Mesenchymal stem cell (in vitro differentiated cells and primary cell): ENCODE results near the gene FAM200B.

Source experiments
- DNase-seq: peaks from one replicate; pipeline ENCODE4 v3.0.0-alpha.2; 2013
- H2AFZ ChIP-seq: one replicate; pipeline ENCODE4 v1.6.1; 2013; ENCODE audit warnings: low read depth, mild to moderate bottlenecking, control low read depth, inconsistent platforms, low read length, moderate library complexity
- H2AK5ac ChIP-seq: 2 replicates; pipeline ENCODE4 v1.6.1; 2013; ENCODE audit warnings: low read length, moderate library complexity, mild to moderate bottlenecking, inconsistent platforms; ENCODE audit not compliant: severe bottlenecking
- H2BK120ac ChIP-seq: one replicate; pipeline ENCODE4 v1.6.1; 2013; ENCODE audit warnings: low read depth, mild to moderate bottlenecking, inconsistent platforms, low read length, moderate library complexity
- H2BK12ac ChIP-seq, 2 experiments: one replicate each; pipeline ENCODE4 v1.6.1; 2013; ENCODE audit warnings: inconsistent platforms in 2 of 2, low read length in 2 of 2, mild to moderate bottlenecking in 2 of 2, moderate library complexity in 2 of 2, control low read depth in 1 of 2
- H2BK15ac ChIP-seq: one replicate; pipeline ENCODE4 v1.6.1; 2013; ENCODE audit warnings: mild to moderate bottlenecking, low read depth, inconsistent platforms; ENCODE audit not compliant: poor library complexity, severe bottlenecking
- H2BK5ac ChIP-seq: 2 replicates; pipeline ENCODE4 v1.6.1; 2013; ENCODE audit warnings: low read depth, mild to moderate bottlenecking, low read length, control low read depth, inconsistent platforms; ENCODE audit not compliant: poor library complexity, severe bottlenecking
- H3K14ac ChIP-seq, 2 experiments: one replicate each; pipeline ENCODE4 v1.6.1; 2013; ENCODE audit warnings: inconsistent platforms in 2 of 2, low read length in 2 of 2, control low read depth in 1 of 2, mild to moderate bottlenecking in 1 of 2, moderate library complexity in 1 of 2
- H3K18ac ChIP-seq, 2 experiments: one replicate each; pipeline ENCODE4 v1.6.1; 2013; ENCODE audit warnings: inconsistent platforms in 2 of 2, low read length in 2 of 2, control low read depth in 1 of 2, low read depth in 1 of 2, mild to moderate bottlenecking in 1 of 2
- H3K23ac ChIP-seq, 2 experiments: one replicate each; pipeline ENCODE4 v1.6.1; 2013; ENCODE audit warnings: inconsistent platforms in 2 of 2, low read length in 2 of 2, mild to moderate bottlenecking in 2 of 2, moderate library complexity in 2 of 2, control low read depth in 1 of 2
- H3K27ac ChIP-seq: 2 replicates; pipeline ENCODE4 v1.5.1; 2013; ENCODE audit warnings: mild to moderate bottlenecking, moderate library complexity, low read length, control low read depth, inconsistent platforms; ENCODE audit not compliant: poor library complexity, severe bottlenecking
- H3K27me3 ChIP-seq, 2 experiments: 2 replicates each; pipeline versions ENCODE4 v1.6.1 to v1.7.0; 2013; ENCODE audit warnings: low read length in 2 of 2, mild to moderate bottlenecking in 2 of 2, moderate library complexity in 2 of 2, control low read depth in 1 of 2, inconsistent platforms in 1 of 2; ENCODE audit not compliant: control insufficient read depth in 1 of 2, insufficient read depth in 1 of 2
- H3K36me3 ChIP-seq, 2 experiments: 2 replicates each; pipeline versions ENCODE4 v1.6.1 to v1.7.0; 2013; ENCODE audit warnings: low read length in 2 of 2, control low read depth in 1 of 2, inconsistent platforms in 1 of 2, low read depth in 1 of 2, mild to moderate bottlenecking in 1 of 2; ENCODE audit not compliant: insufficient read depth in 2 of 2, control insufficient read depth in 1 of 2
- H3K4ac ChIP-seq, 2 experiments: one replicate each; pipeline ENCODE4 v1.6.1; 2013; ENCODE audit warnings: inconsistent platforms in 2 of 2, low read length in 2 of 2, mild to moderate bottlenecking in 2 of 2, moderate library complexity in 2 of 2, control low read depth in 1 of 2, low read depth in 1 of 2
- H3K4me1 ChIP-seq: 2 replicates; pipeline ENCODE4 v1.6.1; 2013; ENCODE audit warnings: low read depth, low read length, control low read depth; ENCODE audit not compliant: control insufficient read depth, insufficient read depth
- H3K4me2 ChIP-seq: 2 replicates; pipeline ENCODE4 v1.6.1; 2013; ENCODE audit warnings: low read length, mild to moderate bottlenecking, inconsistent platforms; ENCODE audit not compliant: poor library complexity, severe bottlenecking
- H3K4me3 ChIP-seq, 2 experiments: 2 replicates each; pipeline versions ENCODE4 v1.5.1 to v1.7.0; 2013; ENCODE audit warnings: low read length in 2 of 2, mild to moderate bottlenecking in 2 of 2, control low read depth in 1 of 2, low read depth in 1 of 2; ENCODE audit not compliant: insufficient read depth in 1 of 2
- H3K79me1 ChIP-seq: replicated peaks from 2 replicates; pipeline ENCODE4 v1.6.1; 2013; ENCODE audit warnings: mild to moderate bottlenecking, control low read depth, low read length, inconsistent platforms; ENCODE audit not compliant: poor library complexity, severe bottlenecking
- H3K9ac ChIP-seq: 2 replicates; pipeline ENCODE4 v1.7.0; 2013; ENCODE audit warnings: mild to moderate bottlenecking, low read length, moderate library complexity
- H3K9me3 ChIP-seq: 2 replicates; pipeline ENCODE4 v1.7.0; 2013; ENCODE audit warnings: mild to moderate bottlenecking, low read length; ENCODE audit not compliant: control insufficient read depth
- H4K8ac ChIP-seq: one replicate; pipeline ENCODE4 v1.6.1; 2013; ENCODE audit warnings: inconsistent platforms, mild to moderate bottlenecking, low read length, moderate library complexity
- H4K91ac ChIP-seq: one replicate; pipeline ENCODE4 v1.6.1; 2013; ENCODE audit warnings: mild to moderate bottlenecking, low read length, inconsistent platforms
- WGBS: methylation state at CpG from one replicate; pipeline ENCODE4 v1.1.7; 2013; ENCODE audit warnings: mixed read lengths; 5-methylcytosine and 5-hydroxymethylcytosine counted together

Gene FAM200B

GRCh38 chr4:15655223-15656037, 26.2 kb upstream of the FAM200B start, which contains the start of gene FBXL5:
FBXL5 (minus strand) TSS chr4:15655357; CDS start chr4:15655287, 70 bp downstream.
- peaks cover 5% of the 10 kb centered on the region for H3K4me1 ChIP-seq
- WGBS: 6% methylated on average over 76 of the region's 85 CpGs
- H2AK5ac ChIP-seq: peak within 1 kb of the TSS; percentile 65

GRCh38 chr4:15656038-15656470, 25.6 kb upstream of the FAM200B start:
- H2BK120ac ChIP-seq: peak overlapping the region; percentile 22
- H3K4me1 ChIP-seq: peaks cover 5% of the 10 kb centered on the region
- peak overlapping the region; percentile 98 for H3K9ac ChIP-seq
- DNase-seq: no peak
- peaks cover 6% of the 10 kb centered on the region for H3K79me1 ChIP-seq
- H2AK5ac ChIP-seq: peak overlapping the region; percentile 65
- no peaks in the 10 kb centered on the region for H3K36me3 ChIP-seq
- H3K4ac ChIP-seq: peak overlapping the region; percentile 45 to 92
- H3K27me3 ChIP-seq: no peaks in the 10 kb centered on the region
- H2AFZ ChIP-seq: no peak overlapping the region
- peak overlapping the region; percentile 8 for H3K27ac ChIP-seq
- no peaks in the 10 kb centered on the region for H3K9me3 ChIP-seq
- peak overlapping the region; percentile 99 for H2BK15ac ChIP-seq
- H4K91ac ChIP-seq: peak overlapping the region; percentile 77
- H3K23ac ChIP-seq: peak overlapping the region in 1 of 2 experiments; percentile 21
- H3K4me2 ChIP-seq: peak overlapping the region; percentile 72
- peak overlapping the region; percentile 96 for H4K8ac ChIP-seq
- peak overlapping the region; percentile 49 to 86 for H3K4me3 ChIP-seq
- H3K18ac ChIP-seq: peak overlapping the region; percentile 86 to 93
- H3K14ac ChIP-seq: no peak overlapping the region
- H2BK12ac ChIP-seq: peak overlapping the region; percentile 1 to 35
- WGBS: 67% methylated on average over 12 of the region's 12 CpGs
- H2BK5ac ChIP-seq: no peak overlapping the region

More at GRCh38 chr4:15655223-15656037, 26.2 kb upstream of the FAM200B start, which contains the start of gene FBXL5:
- Histone ChIP-seq H3K4me2 (peak within 1 kb of the TSS; percentile 72), H2BK5ac (peak within 1 kb of the TSS; percentile 24), H3K18ac (peak within 1 kb of the TSS; percentile 99), H3K36me3 (no peaks in the 10 kb centered on the region), H3K4me3 (peak within 1 kb of the TSS; percentile 86 to 97), H4K91ac (peak within 1 kb of the TSS; percentile 98), H3K27ac (peak within 1 kb of the TSS; percentile 92), H2AFZ (peak within 1 kb of the TSS; percentile 97), H3K9me3 (no peaks in the 10 kb centered on the region), H2BK120ac (peak within 1 kb of the TSS; percentile 29), H3K79me1 (peaks cover 5% of the 10 kb centered on the region), H3K4ac (peak within 1 kb of the TSS; percentile 97 to 99), H3K9ac (peak within 1 kb of the TSS; percentile 98), H4K8ac (peak within 1 kb of the TSS; percentile 96), H2BK12ac (peak within 1 kb of the TSS; percentile 1 to 35), H3K23ac (peak within 1 kb of the TSS; percentile 83 to 92), H2BK15ac (peak within 1 kb of the TSS; percentile 99), H3K27me3 (no peaks in the 10 kb centered on the region), H3K14ac (peak within 1 kb of the TSS in 1 of 2 experiments; percentile 98)
- peak; percentile 87 for DNase-seq

GRCh38 chr4:15657366-15657765, 24.3 kb upstream of the FAM200B start:
- Histone ChIP-seq H4K8ac (no peak overlapping the region), H3K23ac (no peak overlapping the region), H2AFZ (no peak overlapping the region), H3K4me2 (no peak overlapping the region), H2BK12ac (no peak overlapping the region), H3K18ac (no peak overlapping the region), H2BK5ac (no peak overlapping the region), H3K79me1 (peaks cover 10% of the 10 kb centered on the region), H3K9me3 (no peaks in the 10 kb centered on the region), H3K4me3 (no peak overlapping the region), H4K91ac (no peak overlapping the region), H3K4ac (no peak overlapping the region), H2AK5ac (no peak overlapping the region), H2BK120ac (no peak overlapping the region), H3K36me3 (no peaks in the 10 kb centered on the region), H3K27ac (no peak overlapping the region), H3K4me1 (peaks cover 5% of the 10 kb centered on the region), H3K27me3 (no peaks in the 10 kb centered on the region), H2BK15ac (no peak overlapping the region), H3K9ac (no peak overlapping the region), H3K14ac (no peak overlapping the region)
- no peak for DNase-seq

- H2BK120ac ChIP-seq: no peak overlapping the region
- no peak overlapping the region for H2BK12ac ChIP-seq
- peaks cover 5% of the 10 kb centered on the region for H3K4me1 ChIP-seq
- no peaks in the 10 kb centered on the region for H3K27me3 ChIP-seq
- no peak overlapping the region for H3K4ac ChIP-seq
- no peaks in the 10 kb centered on the region for H3K36me3 ChIP-seq
- 71% methylated on average over 2 of the region's 4 CpGs for WGBS
- no peaks in the 10 kb centered on the region for H3K9me3 ChIP-seq
- H2BK15ac ChIP-seq: no peak overlapping the region
- H4K91ac ChIP-seq: no peak overlapping the region
- H3K4me2 ChIP-seq: no peak overlapping the region
- H3K18ac ChIP-seq: no peak overlapping the region
- no peak overlapping the region for H3K4me3 ChIP-seq
- DNase-seq: no peak
- no peak overlapping the region for H3K27ac ChIP-seq
- no peak overlapping the region for H2AK5ac ChIP-seq
- no peak overlapping the region for H4K8ac ChIP-seq
- H3K79me1 ChIP-seq: peaks cover 10% of the 10 kb centered on the region
- no peak overlapping the region for H2BK5ac ChIP-seq
- H2AFZ ChIP-seq: no peak overlapping the region
- H3K14ac ChIP-seq: no peak overlapping the region
- H3K9ac ChIP-seq: no peak overlapping the region
- H3K23ac ChIP-seq: no peak overlapping the region
Observed at GRCh38 chr4:15658136-15658770, 23.4 kb upstream of the FAM200B start.
